Coronary artery (tissue), 2 donors: ENCODE measurements around the gene BMPER.

ENCODE experiments used
- DNase-seq: peaks from one replicate; pipeline ENCODE4 v3.0.0-alpha.2; 2017; ENCODE audit warnings: low spot score
- H3K27ac ChIP-seq, 2 donors: fragments of 200-600 bp; sonication (generic); one replicate each; pipeline ENCODE4 v1.5.1; 2016 to 2019
- H3K4me3 ChIP-seq: fragments of 200-600 bp; sonication (generic); 2 replicates; pipeline ENCODE4 v1.5.1; 2016; ENCODE audit warnings: mild to moderate bottlenecking, moderate library complexity
- CTCF ChIP-seq: fragments of 200-600 bp; sonication (generic); IDR thresholded peaks from one replicate; pipeline ENCODE4 v1.5.1; 2019; ENCODE audit warnings: antibody characterized with exemption

Gene BMPER

GRCh38 chr7:34015651-34016050, 110.3 kb downstream of the BMPER start:
- no peak for DNase-seq
- no peak overlapping the region for H3K27ac ChIP-seq
- no peak for TF ChIP-seq CTCF
- no peak overlapping the region for H3K4me3 ChIP-seq

DNA sequence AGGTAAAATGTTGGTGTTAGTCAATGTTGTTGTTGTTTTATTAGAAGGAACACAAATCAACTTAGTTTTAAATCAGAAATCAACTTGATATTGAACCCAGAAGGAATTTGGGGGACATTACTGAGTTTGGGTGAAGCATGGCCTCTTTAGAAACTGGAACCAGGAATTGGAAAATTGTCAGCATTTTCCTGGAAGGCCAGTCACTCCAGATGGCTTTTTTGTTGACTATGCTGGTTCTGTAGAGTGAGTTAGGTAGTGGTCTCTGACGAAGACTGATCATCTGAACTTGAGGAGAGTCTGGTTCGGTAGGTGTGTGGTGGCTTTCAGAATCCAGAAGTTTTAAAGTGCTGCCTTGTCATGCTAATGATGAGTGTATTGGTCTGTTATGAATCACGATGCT, 111.5 kb downstream of the BMPER start:
- TF ChIP-seq CTCF = no peak
- no peak for DNase-seq
- no peak overlapping the region for H3K4me3 ChIP-seq

DNA sequence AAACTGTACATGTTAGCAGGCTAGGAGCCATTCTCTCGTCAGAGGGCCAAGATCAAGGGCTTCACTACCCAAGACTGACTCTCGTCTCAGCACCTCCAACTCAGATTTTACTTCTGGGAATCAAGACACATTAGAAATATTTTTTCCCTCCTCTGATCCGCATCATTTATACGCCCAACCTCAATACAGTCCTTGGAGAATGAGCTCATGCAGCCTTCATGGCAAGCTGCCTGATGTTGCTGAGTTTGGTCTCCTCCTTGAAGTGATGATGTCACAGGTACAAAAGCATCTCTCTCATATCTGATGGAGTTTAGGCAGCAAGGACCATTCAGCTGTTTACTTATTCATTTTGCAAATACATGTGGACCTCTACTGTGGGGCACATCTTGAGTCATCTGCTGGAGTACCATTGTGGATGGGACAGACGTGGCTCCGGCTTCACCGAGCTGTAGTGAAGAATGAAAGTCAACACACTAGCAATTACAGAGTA, 114.0 kb downstream of the BMPER start:
- TF ChIP-seq CTCF = no peak
- no peak overlapping the region for H3K4me3 ChIP-seq
- DNase-seq = no peak
- H3K27ac ChIP-seq = no peak overlapping the region

More for the DNA sequence above, 111.5 kb downstream of the BMPER start:
- H3K27ac ChIP-seq = no peak overlapping the region

- H3K4me3 ChIP-seq = no peak overlapping the region
- H3K27ac ChIP-seq = no peak overlapping the region
- DNase-seq = no peak
- no peak for TF ChIP-seq CTCF
These were observed 117.3 kb downstream of the BMPER start for GRCh38 chr7:34022626-34023025.

GRCh38 chr7:34025600-34025999, 120.3 kb downstream of the BMPER start:
- H3K27ac ChIP-seq = no peak overlapping the region
- no peak overlapping the region for H3K4me3 ChIP-seq
- DNase-seq = no peak
- no peak for TF ChIP-seq CTCF

- DNase-seq = no peak
- Histone ChIP-seq H3K4me3 (no peak overlapping the region), H3K27ac (no peak overlapping the region)
- TF ChIP-seq CTCF = no peak
These were observed 121.3 kb downstream of the BMPER start for GRCh38 chr7:34026481-34027190.

DNA sequence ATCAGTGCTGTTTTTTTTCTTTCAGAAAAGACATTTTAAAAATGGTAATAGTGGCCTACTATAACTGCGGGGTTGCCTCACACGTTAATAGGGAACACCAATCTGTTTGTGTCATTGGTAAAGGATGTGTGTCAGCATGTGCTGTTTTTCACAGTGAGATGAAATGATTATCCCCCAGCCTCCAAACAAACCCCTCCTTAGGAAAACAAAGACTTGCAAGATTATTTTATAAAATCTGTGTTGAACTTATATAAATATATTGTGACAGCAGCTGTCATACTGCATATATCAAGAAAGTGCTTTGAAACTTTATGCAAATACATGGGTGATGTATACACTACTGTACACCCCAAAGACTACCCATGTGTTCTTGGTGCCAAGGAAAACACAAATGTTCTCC, 125.8 kb downstream of the BMPER start:
- TF ChIP-seq CTCF = no peak
- Histone ChIP-seq H3K27ac (no peak overlapping the region), H3K4me3 (no peak overlapping the region)
- DNase-seq = no peak
